B cell (primary cell): ENCODE measurements around the gene TMEM53. TPM values are rescaled to one million over a fixed set of nuclear protein-coding genes. Genes with fewer than 3 reads are reported as not detected.

Experiments used
- ATAC-seq: fragments of 200-7000 bp; cut with Tn5 transposase; one replicate; pipeline ENCODE4 v1.10.0; 2021; ENCODE audit warnings: low read depth, mild to moderate bottlenecking, moderate number of reproducible peaks, moderate library complexity
- CTCF ChIA-PET: fragments of 350-600 bp; sonication (Branson Sonifier 250); formaldehyde crosslinking; loops from one replicate; lab custom pipeline; 2021; ENCODE audit warnings: antibody characterized with exemption, inconsistent platforms; lab: Charles Lee
- POLR2A ChIA-PET: fragments of 350-600 bp; sonication (Branson Sonifier 250); formaldehyde crosslinking; loops from one replicate; lab custom pipeline; 2021; ENCODE audit warnings: antibody characterized with exemption; lab: Charles Lee
- DNase-seq: peaks from one replicate; pipeline ENCODE4 v3.0.0; 2013
- H2AFZ ChIP-seq: 2 replicates; pipeline ENCODE4 v1.6.1; 2012; ENCODE audit warnings: mild to moderate bottlenecking, low read depth, low read length; ENCODE audit not compliant: insufficient read depth, poor library complexity, severe bottlenecking
- H3K27ac ChIP-seq, 2 donors: 1 replicate in 1 of 2; 2 replicates in 1 of 2; pipeline ENCODE4 v1.5.1; 2012 to 2013; ENCODE audit warnings: low read length in 2 of 2, mild to moderate bottlenecking in 2 of 2, moderate library complexity in 1 of 2
- H3K27me3 ChIP-seq, 4 experiments: fragments of 200-600 bp in 1 of 4; sonication (generic) in 1 of 4; replicated peaks in 1 of 4; 1 replicate in 2 of 4; 2 replicates in 2 of 4; pipeline versions ENCODE4 v1.6.1 to v1.7.0; 2013 to 2016; ENCODE audit warnings: low read length in 3 of 4, mild to moderate bottlenecking in 2 of 4, mixed read lengths in 1 of 4, moderate library complexity in 1 of 4; ENCODE audit not compliant: insufficient read depth in 4 of 4, control insufficient read depth in 3 of 4; ENCODE audit errors: control extremely low read depth in 1 of 4
- H3K36me3 ChIP-seq, 2 experiments: replicated peaks in 1 of 2; 1 replicate in 1 of 2; 2 replicates in 1 of 2; pipeline versions ENCODE4 v1.6.1 to v1.7.1; 2013; ENCODE audit warnings: low read length in 1 of 2; ENCODE audit not compliant: insufficient read depth in 2 of 2, control insufficient read depth in 1 of 2; ENCODE audit errors: control extremely low read depth in 1 of 2, extremely low read depth in 1 of 2
- H3K4me1 ChIP-seq, 2 donors: fragments of 200-600 bp in 1 of 2; sonication (generic) in 1 of 2; 1 replicate in 1 of 2; 2 replicates in 1 of 2; pipeline versions ENCODE4 v1.5.1 to v1.6.1; 2013 to 2017; ENCODE audit warnings: low read length in 2 of 2; ENCODE audit not compliant: control insufficient read depth in 2 of 2, insufficient read depth in 2 of 2
- H3K4me2 ChIP-seq: replicated peaks from 2 replicates; pipeline ENCODE3; 2012; ENCODE audit warnings: mild to moderate bottlenecking, low read depth, low read length; ENCODE audit not compliant: poor library complexity, severe bottlenecking
- H3K4me3 ChIP-seq, 5 experiments: fragments of 200-600 bp in 1 of 5; sonication (generic) in 1 of 5; 1 replicate in 3 of 5; 2 replicates in 2 of 5; pipeline versions ENCODE4 v1.5.1 to v1.7.0; 2011 to 2016; ENCODE audit warnings: low read length in 4 of 5, mild to moderate bottlenecking in 4 of 5, low read depth in 2 of 5, control low read depth in 1 of 5, moderate library complexity in 1 of 5; ENCODE audit not compliant: insufficient read depth in 1 of 5; ENCODE audit errors: control extremely low read depth in 1 of 5, extremely low read depth in 1 of 5
- H3K79me2 ChIP-seq: fragments of 200-600 bp; sonication (generic); one replicate; pipeline ENCODE4 v1.6.0; 2016; ENCODE audit warnings: low read length; ENCODE audit not compliant: control insufficient read depth, insufficient read depth
- H3K9ac ChIP-seq: fragments of 200-600 bp; sonication (generic); 2 replicates; pipeline ENCODE4 v1.6.1; 2017; ENCODE audit warnings: mild to moderate bottlenecking, low read length, moderate library complexity
- H3K9me3 ChIP-seq, 3 donors: one replicate each; pipeline versions ENCODE4 v1.6.1 to v1.7.1; 2013; ENCODE audit warnings: low read length in 2 of 3; ENCODE audit not compliant: control insufficient read depth in 2 of 3, insufficient read depth in 1 of 3; ENCODE audit errors: control extremely low read depth in 1 of 3
- H4K20me1 ChIP-seq: 2 replicates; pipeline ENCODE4 v1.6.0; 2012; ENCODE audit warnings: mild to moderate bottlenecking, low read length; ENCODE audit not compliant: insufficient read depth, control insufficient read depth, poor library complexity, severe bottlenecking
- H3K27ac Mint-ChIP-seq: one replicate; pipeline ENCODE4 v1.8.0; 2021; ENCODE audit warnings: mixed read lengths
- H3K27me3 Mint-ChIP-seq: one replicate; pipeline ENCODE4 v1.8.0; 2021; ENCODE audit warnings: mixed read lengths
- H3K4me1 Mint-ChIP-seq: one replicate; pipeline ENCODE4 v1.8.0; 2021; ENCODE audit warnings: mixed read lengths
- H3K4me3 Mint-ChIP-seq: one replicate; pipeline ENCODE4 v1.8.0; 2021; ENCODE audit warnings: mixed read lengths
- H3K9me3 Mint-ChIP-seq: one replicate; pipeline ENCODE4 v1.8.0; 2022; ENCODE audit warnings: mixed read lengths; ENCODE audit not compliant: insufficient read depth
- EZH2 ChIP-seq: IDR thresholded peaks from 2 replicates; pipeline ENCODE4 v1.6.1; 2012; ENCODE audit warnings: borderline replicate concordance, low read depth, mild to moderate bottlenecking, moderate library complexity, low read length; ENCODE audit not compliant: insufficient read depth, poor library complexity, severe bottlenecking
- WGBS: methylation state at CpG from one replicate; pipeline ENCODE4 v1.1.5; 2013; ENCODE audit warnings: missing lambda C conversion rate; ENCODE audit not compliant: insufficient coverage; 5-methylcytosine and 5-hydroxymethylcytosine counted together
- intact Hi-C: fragments of 100-400 bp; cut with micrococcal nuclease; formaldehyde crosslinking; loops from one replicate; pipeline ENCODE4 v1.10.0; 2022
- polyA plus RNA-seq: library from polyadenylated mRNA; depleted of rRNA; stranded (reverse); fragments of >200 nt; gene quantifications from 2 replicates; pipeline ENCODE4 v1.2.3, GENCODE V29; 2012
- total RNA-seq, 2 donors: library from RNA; stranded (reverse); fragments of 120-200 nt in 1 of 2; gene quantifications; 1 replicate in 1 of 2; 2 replicates in 1 of 2; pipeline versions ENCODE4 v1.2.3 to v1.2.4, GENCODE V29; 2013 to 2022
- TF ChIP-seq, protein P1 (sequence below): fragments of 200-600 bp; IDR thresholded peaks from one replicate; pipeline ENCODE4 v1.8.0; 2022; ENCODE audit warnings: antibody characterized with exemption, mild to moderate bottlenecking

TMEM53 gene
- total and polyA plus RNA-seq, 2 donors (not counting 1 experiment from before 2014, with no cell fraction given), result 6.5 to 6.8 TPM

DNA sequence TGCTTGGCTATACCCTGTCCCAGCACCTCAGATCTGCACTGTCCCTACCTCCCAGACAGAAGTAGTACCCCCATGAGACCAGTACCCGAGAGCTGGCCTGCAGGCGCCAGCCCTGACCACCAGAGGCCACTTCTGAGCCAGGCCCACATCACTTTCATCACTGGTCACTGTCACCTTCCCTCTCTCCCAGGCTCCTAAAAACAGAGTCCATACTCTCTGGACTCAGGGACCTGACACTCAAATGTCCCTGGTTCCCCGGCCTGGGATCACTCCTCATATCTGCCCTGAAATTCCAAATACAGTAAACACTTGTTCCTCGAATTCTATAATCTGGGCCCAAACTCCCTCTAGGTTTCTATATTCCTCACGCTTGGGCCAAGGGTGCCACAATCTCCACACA, 18.7 kb downstream of the TMEM53 start:
- Histone ChIP-seq H3K4me1 (no peaks in the 10 kb centered on the region), H3K79me2 (no peaks in the 10 kb centered on the region), H3K9ac (no peak overlapping the region), H2AFZ (no peak overlapping the region), H3K4me3 (no peak overlapping the region), H3K36me3 (peaks cover 0 to 7% of the 10 kb centered on the region in 2 experiments), H3K9me3 (no peaks in the 10 kb centered on the region), H3K4me2 (no peak overlapping the region), H3K27ac (no peak overlapping the region), H4K20me1 (no peaks in the 10 kb centered on the region), H3K27me3 (no peaks in the 10 kb centered on the region)
- intact Hi-C loops, result no loop called here
- TF ChIP-seq EZH2, result no peak
- TF ChIP-seq, protein P1, sequence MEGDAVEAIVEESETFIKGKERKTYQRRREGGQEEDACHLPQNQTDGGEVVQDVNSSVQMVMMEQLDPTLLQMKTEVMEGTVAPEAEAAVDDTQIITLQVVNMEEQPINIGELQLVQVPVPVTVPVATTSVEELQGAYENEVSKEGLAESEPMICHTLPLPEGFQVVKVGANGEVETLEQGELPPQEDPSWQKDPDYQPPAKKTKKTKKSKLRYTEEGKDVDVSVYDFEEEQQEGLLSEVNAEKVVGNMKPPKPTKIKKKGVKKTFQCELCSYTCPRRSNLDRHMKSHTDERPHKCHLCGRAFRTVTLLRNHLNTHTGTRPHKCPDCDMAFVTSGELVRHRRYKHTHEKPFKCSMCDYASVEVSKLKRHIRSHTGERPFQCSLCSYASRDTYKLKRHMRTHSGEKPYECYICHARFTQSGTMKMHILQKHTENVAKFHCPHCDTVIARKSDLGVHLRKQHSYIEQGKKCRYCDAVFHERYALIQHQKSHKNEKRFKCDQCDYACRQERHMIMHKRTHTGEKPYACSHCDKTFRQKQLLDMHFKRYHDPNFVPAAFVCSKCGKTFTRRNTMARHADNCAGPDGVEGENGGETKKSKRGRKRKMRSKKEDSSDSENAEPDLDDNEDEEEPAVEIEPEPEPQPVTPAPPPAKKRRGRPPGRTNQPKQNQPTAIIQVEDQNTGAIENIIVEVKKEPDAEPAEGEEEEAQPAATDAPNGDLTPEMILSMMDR, result peak; percentile 45
- DNase-seq (no peak), ATAC-seq (no peak)
- H3K4me3 Mint-ChIP-seq, result no peak overlapping the region
- ChIA-PET POLR2A (no interaction called here), CTCF (interaction anchor here (1.0 to 1.6 kb wide), 6 partner anchors 19 to 437 kb away, joined by 3 to 5 read pairs (median 3); partner anchors contain the start of genes ARMH1 and TMEM53)
- H3K27me3 Mint-ChIP-seq, result no peaks in the 10 kb centered on the region
- WGBS, result 82% methylated on average over 5 of the region's 5 CpGs
- no peak overlapping the region for H3K27ac Mint-ChIP-seq
- H3K9me3 Mint-ChIP-seq, result no peaks in the 10 kb centered on the region
- H3K4me1 Mint-ChIP-seq, result no peaks in the 10 kb centered on the region

DNA sequence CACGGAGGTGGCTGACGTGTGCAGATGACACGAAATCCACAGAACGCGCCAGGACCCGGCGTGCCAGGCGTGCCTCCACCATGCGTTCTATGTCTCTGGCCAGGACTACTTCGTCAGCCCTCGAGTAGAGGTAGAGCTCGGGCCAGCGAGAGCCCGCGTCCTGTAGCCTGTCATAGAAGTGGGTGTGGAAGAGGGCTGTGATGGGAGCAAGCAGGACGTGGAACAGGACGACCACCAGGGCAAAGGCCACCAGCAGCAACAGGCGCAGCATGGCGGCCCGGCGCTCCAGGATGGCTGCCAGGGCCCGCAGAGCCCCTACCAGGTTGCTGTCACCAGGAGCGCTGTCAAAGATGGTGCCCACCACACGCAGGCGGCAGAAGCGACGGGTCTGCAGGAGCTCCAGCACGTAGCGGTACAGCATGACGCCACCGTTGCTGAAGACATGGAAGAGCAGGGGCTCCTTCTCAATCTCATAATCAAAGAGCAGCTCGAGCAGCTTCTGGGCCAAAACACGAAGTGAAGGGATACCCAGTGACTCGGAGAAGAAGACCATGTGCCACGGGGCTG, 19.6 kb downstream of the TMEM53 start:
- no peak overlapping the region for H3K4me3 Mint-ChIP-seq
- intact Hi-C loops, result no loop called here

More for the DNA sequence above, 19.6 kb downstream of the TMEM53 start:
- Histone ChIP-seq H3K27ac (no peak overlapping the region), H3K9me3 (no peaks in the 10 kb centered on the region), H3K79me2 (no peaks in the 10 kb centered on the region), H3K27me3 (no peaks in the 10 kb centered on the region), H3K4me2 (no peak overlapping the region), H3K9ac (no peak overlapping the region), H2AFZ (no peak overlapping the region), H4K20me1 (no peaks in the 10 kb centered on the region), H3K36me3 (peaks cover 0 to 15% of the 10 kb centered on the region in 2 experiments), H3K4me1 (no peaks in the 10 kb centered on the region), H3K4me3 (no peak overlapping the region)
- DNase-seq, result no peak
- POLR2A ChIA-PET, result no interaction called here
- no peak overlapping the region for H3K27ac Mint-ChIP-seq
- no peaks in the 10 kb centered on the region for H3K27me3 Mint-ChIP-seq
- CTCF ChIA-PET, result interaction anchor here (1.1 to 1.6 kb wide), 3 partner anchors 20 to 67 kb away, joined by 3 to 5 read pairs (median 3); partner anchors contain the start of genes ARMH1 and TMEM53
- WGBS, result 99% methylated on average over 33 of the region's 35 CpGs
- H3K9me3 Mint-ChIP-seq, result no peaks in the 10 kb centered on the region
- TF ChIP-seq, protein P1, result no peak
- no peak for TF ChIP-seq EZH2
- H3K4me1 Mint-ChIP-seq, result no peaks in the 10 kb centered on the region
- ATAC-seq, result no peak
